Endothelial cell of umbilical vein (primary cell): ENCODE results near the gene PARD3B. TPM values are rescaled to one million over a fixed set of nuclear protein-coding genes. Genes with fewer than 3 reads are reported as not detected.

Source experiments
- BruUV-seq: library from RNA; stranded (reverse); fragments of 400-500 nt; replicated peaks from 2 replicates; lab custom pipeline; 2021; lab: Mats Ljungman, UMichigan
- CTCF ChIA-PET: fragments of 300-600, 350-600 bp; sonication (Branson Sonifier 250); formaldehyde crosslinking; loops from one replicate; lab custom pipeline; 2021; ENCODE audit warnings: antibody characterized with exemption, inconsistent platforms; lab: Charles Lee
- POLR2A ChIA-PET: fragments of 300-600, 350-600 bp; sonication (Branson Sonifier 250); formaldehyde crosslinking; loops from one replicate; lab custom pipeline; 2021; ENCODE audit warnings: antibody characterized with exemption, inconsistent platforms; lab: Charles Lee
- DNase-seq: peaks from one replicate; pipeline ENCODE4 v3.0.0-alpha.2; 2011; ENCODE audit warnings: low read depth, low spot score
- FAIRE-seq: peaks from 2 replicates; lab custom pipeline; 2011; peaks lifted over from hg19 to GRCh38; lab: Jason Lieb, UNC
- H2AFZ ChIP-seq: 2 replicates; pipeline ENCODE4 v1.6.0; 2012; ENCODE audit warnings: low read depth, low read length, control low read depth, inconsistent platforms
- H3K27ac ChIP-seq: 2 replicates; pipeline ENCODE4 v1.5.1; 2011; ENCODE audit warnings: low read depth, mild to moderate bottlenecking, control low read depth, low read length, moderate library complexity; ENCODE audit not compliant: insufficient read depth
- H3K27me3 ChIP-seq, 2 experiments: 2 replicates each; pipeline versions ENCODE4 v1.6.0 to v1.6.1; 2011; ENCODE audit warnings: low read length in 2 of 2, mixed read lengths in 1 of 2; ENCODE audit not compliant: control insufficient read depth in 2 of 2, insufficient read depth in 2 of 2
- H3K36me3 ChIP-seq, 2 experiments: 2 replicates in 1 of 2; 3 replicates in 1 of 2; pipeline ENCODE4 v1.5.1; 2011; ENCODE audit warnings: low read length in 2 of 2, mild to moderate bottlenecking in 1 of 2, moderate library complexity in 1 of 2; ENCODE audit not compliant: control insufficient read depth in 2 of 2, insufficient read depth in 2 of 2; ENCODE audit errors: extremely low read depth in 1 of 2
- H3K4me1 ChIP-seq: 3 replicates; pipeline ENCODE4 v1.5.1; 2011; ENCODE audit warnings: mild to moderate bottlenecking, low read length; ENCODE audit not compliant: control insufficient read depth, insufficient read depth; ENCODE audit errors: extremely low read depth
- H3K4me2 ChIP-seq: 2 replicates; pipeline ENCODE4 v1.6.1; 2011; ENCODE audit warnings: low read length, control low read depth, mixed read lengths; ENCODE audit not compliant: insufficient read depth
- H3K4me3 ChIP-seq, 3 experiments: fragments of 200-600 bp in 1 of 3; sonication (generic), shearing (Covaris generic) in 1 of 3; replicated peaks in 1 of 3; 2 replicates each; pipeline ENCODE4 v1.5.1; 2011 to 2016; ENCODE audit warnings: control low read depth in 3 of 3, low read length in 3 of 3, mild to moderate bottlenecking in 2 of 3, inconsistent platforms in 1 of 3, low read depth in 1 of 3, moderate library complexity in 1 of 3; ENCODE audit not compliant: insufficient read depth in 1 of 3
- H3K79me2 ChIP-seq: 2 replicates; pipeline ENCODE4 v1.6.0; 2012; ENCODE audit warnings: low read length, inconsistent platforms; ENCODE audit not compliant: control insufficient read depth, insufficient read depth
- H3K9ac ChIP-seq: replicated peaks from 2 replicates; pipeline ENCODE3; 2011; ENCODE audit warnings: low read length, control low read depth; ENCODE audit not compliant: insufficient read depth; ENCODE audit errors: extremely low read depth
- H3K9me1 ChIP-seq: replicated peaks from 3 replicates; pipeline ENCODE4 v1.6.0; 2011; ENCODE audit warnings: mild to moderate bottlenecking, low read length; ENCODE audit not compliant: control insufficient read depth, insufficient read depth; ENCODE audit errors: extremely low read depth
- H3K9me3 ChIP-seq: replicated peaks from 2 replicates; pipeline ENCODE4 v1.5.1; 2012; ENCODE audit warnings: low read length, inconsistent platforms; ENCODE audit not compliant: control insufficient read depth, insufficient read depth
- H4K20me1 ChIP-seq: replicated peaks from 2 replicates; pipeline ENCODE3; 2011; ENCODE audit warnings: mild to moderate bottlenecking, low read length; ENCODE audit not compliant: control insufficient read depth, insufficient read depth; ENCODE audit errors: extremely low read depth
- EZH2 ChIP-seq: IDR thresholded peaks from 2 replicates; pipeline ENCODE4 v1.6.1; 2012; ENCODE audit warnings: borderline replicate concordance, low read depth, mild to moderate bottlenecking, moderate library complexity, low read length, inconsistent platforms; ENCODE audit not compliant: severe bottlenecking
- FOS ChIP-seq: IDR thresholded peaks from 2 replicates; pipeline ENCODE4 v1.6.1; 2011; ENCODE audit warnings: mild to moderate bottlenecking, low read length, moderate library complexity, borderline replicate concordance; ENCODE audit not compliant: insufficient read depth
- GATA2 ChIP-seq: IDR thresholded peaks from 2 replicates; pipeline ENCODE4 v1.7.0; 2011; ENCODE audit warnings: low read depth, mild to moderate bottlenecking, moderate library complexity, mixed read lengths, low read length; ENCODE audit not compliant: insufficient read length, insufficient read depth
- JUN ChIP-seq: IDR thresholded peaks from 2 replicates; pipeline ENCODE4 v1.6.1; 2011; ENCODE audit warnings: borderline replicate concordance, low read depth; ENCODE audit not compliant: insufficient read length, insufficient read depth
- MYC ChIP-seq: IDR thresholded peaks from one replicate; pipeline ENCODE4 v1.6.1; 2011; ENCODE audit warnings: mild to moderate bottlenecking, low read depth, low read length
- POLR2A ChIP-seq: IDR thresholded peaks from 2 replicates; pipeline ENCODE4 v1.6.1; 2012; ENCODE audit warnings: low read depth, mild to moderate bottlenecking, control low read depth, low read length
- POLR2AphosphoS5 ChIP-seq: IDR thresholded peaks from 2 replicates; pipeline ENCODE4 v1.6.1; 2012; ENCODE audit warnings: low read depth, mild to moderate bottlenecking, control low read depth, low read length, moderate library complexity; ENCODE audit not compliant: insufficient read depth
- dilution Hi-C: fragments of 300-500 bp; cut with MboI; formaldehyde crosslinking; loops from one replicate; pipeline ENCODE4 v1.15.0; 2019; ENCODE audit warnings: low sequenced_read_pairs; ENCODE audit not compliant: extremely low pct_ligation_motif_present
- intact Hi-C: fragments of 100-400 bp; cut with micrococcal nuclease; formaldehyde crosslinking; loops from one replicate; pipeline ENCODE4 v1.10.0; 2022
- polyA plus RNA-seq, 4 experiments: library from polyadenylated mRNA; depleted of rRNA in 3 of 4; stranded (reverse) in 3 of 4; unstranded in 1 of 4; fragments of >200 nt; gene quantifications; 2 replicates each; pipeline versions ENCODE4 v1.2.1 to v1.2.3, GENCODE V29; 2011 to 2012; ENCODE audit warnings: missing spikeins in 1 of 4
- total RNA-seq: library from RNA; stranded (reverse); gene quantifications from 2 replicates; pipeline ENCODE4 v1.2.3, GENCODE V29; 2021
- TF ChIP-seq, protein P1 (sequence below), 2 donors: IDR thresholded peaks; 1 replicate in 1 of 2; 2 replicates in 1 of 2; pipeline ENCODE4 v1.5.1; 2011; ENCODE audit warnings: low read length in 2 of 2, mild to moderate bottlenecking in 2 of 2, moderate library complexity in 2 of 2, control low read depth in 1 of 2, inconsistent platforms in 1 of 2, low read depth in 1 of 2; ENCODE audit not compliant: insufficient read depth in 1 of 2; ENCODE audit errors: extremely low read depth in 1 of 2
- TF ChIP-seq, protein P2 (sequence below): IDR thresholded peaks from 2 replicates; pipeline ENCODE4 v1.6.1; 2011; ENCODE audit not compliant: insufficient read depth, insufficient read length

Gene PARD3B
- total and polyA plus RNA-seq, 2 donors (not counting 3 experiments of a cell fraction or from before 2014, with no cell fraction given): 2.2 to 30.9 TPM

DNA sequence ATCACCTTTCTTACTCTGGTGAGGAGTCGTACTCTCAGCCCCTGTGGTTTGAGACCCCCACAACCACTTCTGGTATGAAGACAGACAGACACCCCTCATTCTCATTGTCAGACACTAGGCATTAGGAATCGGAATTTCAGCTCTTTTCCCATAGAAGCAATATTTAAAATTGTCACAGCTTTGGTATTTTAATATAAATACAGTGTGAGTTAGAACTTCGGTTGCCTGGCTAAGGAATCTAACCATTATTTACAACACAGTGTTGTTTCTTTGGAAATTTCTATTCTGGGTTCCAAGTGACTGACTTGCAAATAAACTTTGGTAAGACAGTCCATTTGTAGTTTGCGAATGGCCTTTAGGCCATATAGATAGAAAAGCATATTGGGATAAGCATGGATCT lies 318.1 kb downstream of the PARD3B start:
- H4K20me1 ChIP-seq: no peaks in the 10 kb centered on the region
- no peak overlapping the region for H3K4me2 ChIP-seq
- DNase-seq (no peak), FAIRE-seq (no peak)
- no peaks in the 10 kb centered on the region for H3K27me3 ChIP-seq
- ChIA-PET CTCF (no interaction called here), POLR2A (no interaction called here)
- TF ChIP-seq POLR2AphosphoS5: no peak
- TF ChIP-seq GATA2: no peak
- TF ChIP-seq FOS: no peak
- TF ChIP-seq POLR2A: no peak
- TF ChIP-seq, protein P1, sequence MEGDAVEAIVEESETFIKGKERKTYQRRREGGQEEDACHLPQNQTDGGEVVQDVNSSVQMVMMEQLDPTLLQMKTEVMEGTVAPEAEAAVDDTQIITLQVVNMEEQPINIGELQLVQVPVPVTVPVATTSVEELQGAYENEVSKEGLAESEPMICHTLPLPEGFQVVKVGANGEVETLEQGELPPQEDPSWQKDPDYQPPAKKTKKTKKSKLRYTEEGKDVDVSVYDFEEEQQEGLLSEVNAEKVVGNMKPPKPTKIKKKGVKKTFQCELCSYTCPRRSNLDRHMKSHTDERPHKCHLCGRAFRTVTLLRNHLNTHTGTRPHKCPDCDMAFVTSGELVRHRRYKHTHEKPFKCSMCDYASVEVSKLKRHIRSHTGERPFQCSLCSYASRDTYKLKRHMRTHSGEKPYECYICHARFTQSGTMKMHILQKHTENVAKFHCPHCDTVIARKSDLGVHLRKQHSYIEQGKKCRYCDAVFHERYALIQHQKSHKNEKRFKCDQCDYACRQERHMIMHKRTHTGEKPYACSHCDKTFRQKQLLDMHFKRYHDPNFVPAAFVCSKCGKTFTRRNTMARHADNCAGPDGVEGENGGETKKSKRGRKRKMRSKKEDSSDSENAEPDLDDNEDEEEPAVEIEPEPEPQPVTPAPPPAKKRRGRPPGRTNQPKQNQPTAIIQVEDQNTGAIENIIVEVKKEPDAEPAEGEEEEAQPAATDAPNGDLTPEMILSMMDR (IDR thresholded peaks at IDR 0.05; ENCODE audit: extremely low read depth in 1 of 2, insufficient read depth in 1 of 2, low read depth in 1 of 2, low read length in 2 of 2): no peak
- no peak for TF ChIP-seq MYC
- no peak for TF ChIP-seq EZH2
- TF ChIP-seq JUN: no peak
- TF ChIP-seq, protein P2, sequence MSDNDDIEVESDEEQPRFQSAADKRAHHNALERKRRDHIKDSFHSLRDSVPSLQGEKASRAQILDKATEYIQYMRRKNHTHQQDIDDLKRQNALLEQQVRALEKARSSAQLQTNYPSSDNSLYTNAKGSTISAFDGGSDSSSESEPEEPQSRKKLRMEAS: no peak
- H3K79me2 ChIP-seq: no peaks in the 10 kb centered on the region
- no peak overlapping the region for H3K4me3 ChIP-seq
- H3K9me3 ChIP-seq: no peaks in the 10 kb centered on the region
- intact Hi-C loops: no loop called here
- no peak overlapping the region for H2AFZ ChIP-seq
- H3K36me3 ChIP-seq: no peaks in the 10 kb centered on the region
- H3K9ac ChIP-seq: no peak overlapping the region
- BruUV-seq: no TSS peak
- no peaks in the 10 kb centered on the region for H3K4me1 ChIP-seq
- H3K27ac ChIP-seq: no peak overlapping the region
- H3K9me1 ChIP-seq: no peaks in the 10 kb centered on the region
- dilution Hi-C loops: no loop called here
